Liver (tissue), 3 donors: ENCODE measurements around the gene SOST.

ENCODE experiments used
- CTCF ChIP-seq: fragments of 150-350 bp; IDR thresholded peaks from 2 replicates; pipeline ENCODE4 v1.5.1; 2017; ENCODE audit warnings: improper control_type of control experiment, low read depth, low read length; ENCODE audit not compliant: missing input control
- EGR1 ChIP-seq, 2 donors: IDR thresholded peaks; 2 replicates each; pipeline ENCODE4 v1.6.1; 2016 to 2018; ENCODE audit warnings: antibody characterized with exemption in 2 of 2, low read depth in 2 of 2
- SP1 ChIP-seq: IDR thresholded peaks from 2 replicates; pipeline ENCODE4 v1.6.1; 2018; ENCODE audit warnings: antibody characterized with exemption, mild to moderate bottlenecking
- donor health status: healthy.
- donor health status: healthy.

- TF ChIP-seq EGR1 (IDR thresholded peaks at IDR 0.05; ENCODE audit: low read depth in 2 of 2) (no peak), CTCF (no peak), SP1 (no peak)
These were observed 40.7 kb downstream of the SOST start for GRCh38 chr17:43717913-43718312.
